Lung (tissue), 12 donors: ENCODE data around the gene CD59. TPM values are rescaled to one million over a fixed set of nuclear protein-coding genes. Genes with fewer than 3 reads are reported as not detected.

Source experiments
- ATAC-seq: fragments of 200-7000 bp; cut with Tn5 transposase; one replicate; pipeline ENCODE4 v1.9.1; 2020; ENCODE audit warnings: moderate number of reproducible peaks; ENCODE audit not compliant: insufficient read depth, low FRiP score
- DNase-seq, 3 donors: peaks; one replicate each; pipeline ENCODE4 v3.0.0-alpha.2; 2013 to 2017
- H3K27ac ChIP-seq, 2 donors: one replicate each; pipeline ENCODE4 v1.5.1; 2013; ENCODE audit warnings: mild to moderate bottlenecking in 2 of 2, moderate library complexity in 2 of 2, control low read depth in 1 of 2, inconsistent platforms in 1 of 2, low read depth in 1 of 2, low read length in 1 of 2
- H3K27me3 ChIP-seq, 3 donors: one replicate each; pipeline ENCODE4 v1.5.1; 2013; ENCODE audit warnings: low read length in 2 of 3; ENCODE audit not compliant: control insufficient read depth in 3 of 3, insufficient read depth in 3 of 3
- H3K36me3 ChIP-seq, 4 donors: one replicate each; pipeline ENCODE4 v1.5.1; 2013; ENCODE audit warnings: low read length in 4 of 4, mild to moderate bottlenecking in 1 of 4, moderate library complexity in 1 of 4; ENCODE audit not compliant: control insufficient read depth in 4 of 4, insufficient read depth in 4 of 4
- H3K4me1 ChIP-seq, 5 donors: one replicate each; pipeline ENCODE4 v1.5.1; 2013; ENCODE audit warnings: low read length in 5 of 5, mild to moderate bottlenecking in 2 of 5, moderate library complexity in 1 of 5; ENCODE audit not compliant: control insufficient read depth in 5 of 5, insufficient read depth in 5 of 5
- H3K4me3 ChIP-seq: one replicate; pipeline ENCODE4 v1.5.1; 2013; ENCODE audit warnings: mild to moderate bottlenecking, control low read depth, moderate library complexity
- H3K9ac ChIP-seq, 2 donors: one replicate each; pipeline ENCODE4 v1.5.1; 2013; ENCODE audit warnings: low read length in 2 of 2, control low read depth in 1 of 2; ENCODE audit not compliant: insufficient read depth in 1 of 2
- H3K9me3 ChIP-seq, 4 donors: one replicate each; pipeline ENCODE4 v1.5.1; 2013; ENCODE audit warnings: low read length in 3 of 4, mild to moderate bottlenecking in 1 of 4, moderate library complexity in 1 of 4; ENCODE audit not compliant: control insufficient read depth in 4 of 4, insufficient read depth in 3 of 4
- CTCF ChIP-seq: IDR thresholded peaks from 2 replicates; pipeline ENCODE4 v1.5.1; 2012; ENCODE audit warnings: mild to moderate bottlenecking; ENCODE audit errors: control extremely low read depth, extremely low read depth
- WGBS, 2 donors: extraction: QIAGEN DNeasy Blood & Tissue Kit; methylation state at CpG; one replicate each; pipeline ENCODE4 v1.1.7; 2013; 5-methylcytosine and 5-hydroxymethylcytosine counted together
- polyA plus RNA-seq, 2 donors: library from polyadenylated mRNA; stranded (reverse); fragments of 200-250 nt; gene quantifications; one replicate each; pipeline ENCODE4 v1.2.1, GENCODE V29; 2013
- total RNA-seq, 2 donors: library from RNA; depleted of rRNA in 1 of 2; stranded (reverse); fragments of >200 nt in 1 of 2; gene quantifications; one replicate each; pipeline ENCODE4 v1.2.1, GENCODE V29; 2014 to 2021
- donor health status: control.
- donor health status: control.
- donor health status: Bipolar disorder and iron deficiency.
- donor health status: healthy.
- donor health status: DM: yes; HTN: yes; CAD: no.

CD59 gene
- total and polyA plus RNA-seq, 4 donors: 215 to 833 (median 539) TPM

GRCh38 chr11:33694346-33695050 is 41.7 kb downstream of the CD59 start:
- Histone ChIP-seq H3K9ac (no peak overlapping the region), H3K27me3 (no peaks in the 10 kb centered on the region), H3K9me3 (no peaks in the 10 kb centered on the region), H3K4me1 (peaks cover 12 to 45% (median 27%) of the 10 kb centered on the region in 5 donors), H3K36me3 (no peaks in the 10 kb centered on the region), H3K27ac (peak overlapping the region in 1 of 2 donors; percentile 22), H3K4me3 (no peak overlapping the region)
- DNase-seq: no peak
- ATAC-seq: no peak
- WGBS, 2 donors: 81 to 82% methylated on average over 4 of the region's 4 CpGs
- TF ChIP-seq CTCF: no peak

GRCh38 chr11:33692541-33692940 is 43.7 kb downstream of the CD59 start:
- H3K9me3 ChIP-seq: no peaks in the 10 kb centered on the region
- no peaks in the 10 kb centered on the region for H3K27me3 ChIP-seq
- H3K9ac ChIP-seq: peak overlapping the region in 1 of 2 donors; percentile 76
- no peak for ATAC-seq
- TF ChIP-seq CTCF: no peak
- 56 to 72% methylated on average over 5 of the region's 5 CpGs for WGBS, 2 donors
- peak overlapping the region; percentile 69 to 88 for H3K27ac ChIP-seq
- no peaks in the 10 kb centered on the region for H3K36me3 ChIP-seq
- DNase-seq: peak in 2 of 3 donors; percentile 25 to 66
- H3K4me3 ChIP-seq: no peak overlapping the region
- peaks cover 11 to 34% (median 27%) of the 10 kb centered on the region in 5 donors for H3K4me1 ChIP-seq

GRCh38 chr11:33692013-33692504 is 44.2 kb downstream of the CD59 start:
- no peak overlapping the region for H3K4me3 ChIP-seq
- H3K27me3 ChIP-seq: no peaks in the 10 kb centered on the region
- TF ChIP-seq CTCF: no peak
- 25 to 43% methylated on average over 9 of the region's 9 CpGs for WGBS, 2 donors
- H3K9ac ChIP-seq: peak overlapping the region in 1 of 2 donors; percentile 76
- ATAC-seq: peak; percentile 52
- H3K9me3 ChIP-seq: no peaks in the 10 kb centered on the region
- DNase-seq: peak; percentile 88 to 98 (median 98)
- peaks cover 9 to 34% (median 24%) of the 10 kb centered on the region in 5 donors for H3K4me1 ChIP-seq
- peak overlapping the region; percentile 79 to 91 for H3K27ac ChIP-seq
- H3K36me3 ChIP-seq: no peaks in the 10 kb centered on the region
